IMR-90 (cell line): ENCODE data around the gene CCM2. TPM values are rescaled to one million over a fixed set of nuclear protein-coding genes. Genes with fewer than 3 reads are reported as not detected.
A peak's percentile ranks its signal among the peaks of the same experiment; 100 is the strongest.

Experiments used
- ATAC-seq: fragments of 200-7000 bp; cut with Tn5 transposase; 2 replicates; pipeline ENCODE4 v1.9.1; 2020; ENCODE audit warnings: low read depth, mild to moderate bottlenecking, moderate library complexity
- BruUV-seq: library from RNA; stranded (reverse); fragments of 400-500 nt; replicated peaks from 2 replicates; lab custom pipeline; 2021; lab: Mats Ljungman, UMichigan
- CTCF ChIA-PET: fragments of 300-600 bp; formaldehyde crosslinking; extraction: SDS; loops from one replicate; lab custom pipeline; 2021; ENCODE audit warnings: antibody characterized with exemption; lab: Yijun Ruan, JAX
- POLR2A ChIA-PET: fragments of 300-600 bp; sonication (Branson Sonifier 250); formaldehyde crosslinking; loops from one replicate; lab custom pipeline; 2022; ENCODE audit warnings: antibody characterized with exemption; ENCODE audit not compliant: unreplicated experiment; lab: Charles Lee
- DNase-seq: peaks from one replicate; pipeline ENCODE4 v3.0.0; 2013
- H2AFZ ChIP-seq: replicated peaks from 2 replicates; pipeline ENCODE3; 2013; ENCODE audit warnings: low read length, mild to moderate bottlenecking; ENCODE audit not compliant: poor library complexity
- H2AK5ac ChIP-seq: 2 replicates; pipeline ENCODE4 v1.6.1; 2013; ENCODE audit warnings: low read depth, low read length, inconsistent platforms
- H2AK9ac ChIP-seq: replicated peaks from 2 replicates; pipeline ENCODE3; 2013; ENCODE audit warnings: mild to moderate bottlenecking, low read depth, low read length, moderate library complexity; ENCODE audit not compliant: poor library complexity
- H2BK120ac ChIP-seq: 2 replicates; pipeline ENCODE4 v1.6.1; 2013; ENCODE audit warnings: low read depth, low read length, inconsistent platforms
- H2BK15ac ChIP-seq: 3 replicates; pipeline ENCODE4 v1.6.1; 2013; ENCODE audit warnings: low read depth, low read length, inconsistent platforms
- H2BK20ac ChIP-seq: 2 replicates; pipeline ENCODE4 v1.6.1; 2013; ENCODE audit warnings: low read depth, mild to moderate bottlenecking, inconsistent platforms, low read length, moderate library complexity
- H2BK5ac ChIP-seq: 2 replicates; pipeline ENCODE4 v1.6.1; 2013; ENCODE audit warnings: mild to moderate bottlenecking, low read depth, low read length, inconsistent platforms; ENCODE audit not compliant: poor library complexity, severe bottlenecking
- H3K14ac ChIP-seq: replicated peaks from 2 replicates; pipeline ENCODE4 v1.6.1; 2013; ENCODE audit warnings: low read depth, low read length, inconsistent platforms
- H3K18ac ChIP-seq: 2 replicates; pipeline ENCODE4 v1.6.1; 2013; ENCODE audit warnings: low read depth, low read length, control low read depth
- H3K23ac ChIP-seq: 2 replicates; pipeline ENCODE4 v1.6.1; 2013; ENCODE audit warnings: low read depth, low read length, inconsistent platforms
- H3K27ac ChIP-seq: 2 replicates; pipeline ENCODE4 v1.5.1; 2013; ENCODE audit warnings: mild to moderate bottlenecking, control low read depth, low read length; ENCODE audit not compliant: insufficient read depth
- H3K27me3 ChIP-seq: 2 replicates; pipeline ENCODE4 v1.6.1; 2013; ENCODE audit warnings: low read length; ENCODE audit not compliant: control insufficient read depth, insufficient read depth
- H3K36me3 ChIP-seq: 2 replicates; pipeline ENCODE4 v1.6.1; 2013; ENCODE audit warnings: low read length, mixed read lengths; ENCODE audit not compliant: control insufficient read depth, insufficient read depth
- H3K4ac ChIP-seq: 2 replicates; pipeline ENCODE4 v1.6.1; 2013; ENCODE audit warnings: low read depth, low read length, inconsistent platforms
- H3K4me1 ChIP-seq: 2 replicates; pipeline ENCODE4 v1.6.1; 2013; ENCODE audit warnings: low read length, mixed read lengths; ENCODE audit not compliant: control insufficient read depth, insufficient read depth
- H3K4me2 ChIP-seq: 2 replicates; pipeline ENCODE4 v1.6.1; 2013; ENCODE audit warnings: low read depth, mild to moderate bottlenecking, control low read depth, low read length, moderate library complexity
- H3K4me3 ChIP-seq: 2 replicates; pipeline ENCODE4 v1.5.1; 2013; ENCODE audit warnings: low read depth, mild to moderate bottlenecking, control low read depth, low read length, moderate library complexity; ENCODE audit not compliant: insufficient read depth
- H3K56ac ChIP-seq: 2 replicates; pipeline ENCODE4 v1.6.1; 2013; ENCODE audit warnings: low read length, inconsistent platforms; ENCODE audit not compliant: insufficient read depth; ENCODE audit errors: extremely low read depth
- H3K79me1 ChIP-seq, 2 experiments: 2 replicates each; pipeline ENCODE4 v1.6.1; 2013; ENCODE audit warnings: low read length in 2 of 2, inconsistent platforms in 1 of 2, low read depth in 1 of 2
- H3K9ac ChIP-seq: 2 replicates; pipeline ENCODE4 v1.6.1; 2013; ENCODE audit warnings: low read depth, low read length, control low read depth
- H3K9me1 ChIP-seq: 2 replicates; pipeline ENCODE4 v1.6.1; 2013; ENCODE audit warnings: low read length, inconsistent platforms; ENCODE audit not compliant: insufficient read depth
- H3K9me3 ChIP-seq: 2 replicates; pipeline ENCODE4 v1.6.1; 2013; ENCODE audit warnings: low read length; ENCODE audit not compliant: control insufficient read depth, insufficient read depth
- H4K20me1 ChIP-seq: 2 replicates; pipeline ENCODE4 v1.6.1; 2013; ENCODE audit warnings: low read length, inconsistent platforms; ENCODE audit not compliant: insufficient read depth
- H4K5ac ChIP-seq: 2 replicates; pipeline ENCODE4 v1.6.1; 2013; ENCODE audit warnings: mild to moderate bottlenecking, low read depth, low read length, control low read depth
- H4K8ac ChIP-seq, 2 experiments: 2 replicates each; pipeline ENCODE4 v1.6.1; 2013; ENCODE audit warnings: low read depth in 2 of 2, low read length in 2 of 2, control low read depth in 1 of 2, inconsistent platforms in 1 of 2
- H4K91ac ChIP-seq: 2 replicates; pipeline ENCODE4 v1.6.1; 2013; ENCODE audit warnings: low read depth, low read length, inconsistent platforms; ENCODE audit not compliant: insufficient read depth
- BHLHE40 ChIP-seq: fragments of 150-350 bp; IDR thresholded peaks from 2 replicates; pipeline ENCODE4 v1.6.1; 2016; ENCODE audit warnings: mild to moderate bottlenecking, low read depth, low read length
- CEBPB ChIP-seq: IDR thresholded peaks from 2 replicates; pipeline ENCODE4 v1.6.1; 2012; ENCODE audit warnings: low read depth, low read length, improper control_type of control experiment
- CHD1 ChIP-seq: IDR thresholded peaks from 2 replicates; pipeline ENCODE4 v1.6.1; 2012; ENCODE audit warnings: low read depth, low read length, improper control_type of control experiment
- FOS ChIP-seq: fragments of 150-350 bp; IDR thresholded peaks from 2 replicates; pipeline ENCODE4 v1.6.1; 2016; ENCODE audit warnings: low read depth, low read length
- MAFK ChIP-seq: IDR thresholded peaks from 2 replicates; pipeline ENCODE4 v1.6.1; 2012; ENCODE audit warnings: low read depth, low read length, improper control_type of control experiment
- MXI1 ChIP-seq: IDR thresholded peaks from 2 replicates; pipeline ENCODE4 v1.6.1; 2012; ENCODE audit warnings: low read depth, mild to moderate bottlenecking, low read length, moderate library complexity, borderline replicate concordance
- NFE2L2 ChIP-seq: fragments of 150-350 bp; IDR thresholded peaks from 2 replicates; pipeline ENCODE4 v1.6.1; 2016; ENCODE audit warnings: low read depth, mild to moderate bottlenecking, low read length
- POLR2A ChIP-seq: IDR thresholded peaks from 2 replicates; pipeline ENCODE4 v1.6.1; 2012; ENCODE audit warnings: mild to moderate bottlenecking, low read depth, low read length
- RAD21 ChIP-seq: IDR thresholded peaks from 2 replicates; pipeline ENCODE4 v1.6.1; 2012; ENCODE audit warnings: low read length, improper control_type of control experiment
- RFX5 ChIP-seq: IDR thresholded peaks from 2 replicates; pipeline ENCODE4 v1.8.0; 2012; ENCODE audit warnings: low read depth, mild to moderate bottlenecking, low read length, moderate library complexity
- WGBS, 2 experiments: methylation state at CpG; one replicate each; pipeline versions ENCODE4 v1.1.5 to v1.1.7; 2013; ENCODE audit warnings: missing lambda C conversion rate in 2 of 2; ENCODE audit not compliant: insufficient read length in 1 of 2; ENCODE audit errors: extremely low coverage in 2 of 2; 5-methylcytosine and 5-hydroxymethylcytosine counted together
- dilution Hi-C: fragments of 300-500 bp; cut with HindIII; formaldehyde crosslinking; loops from one replicate; pipeline ENCODE4 v1.14.3; 2018; ENCODE audit warnings: low sequenced_read_pairs; ENCODE audit not compliant: unreplicated experiment
- in situ Hi-C: fragments of 300-500 bp; cut with MboI; formaldehyde crosslinking; loops from 3 replicates; pipeline ENCODE4 v1.14.3; 2019; ENCODE audit warnings: low sequenced_read_pairs, inconsistent platforms, mixed read lengths
- intact Hi-C: fragments of 100-400 bp; cut with micrococcal nuclease; formaldehyde crosslinking; loops from 2 replicates; pipeline ENCODE4 v1.10.0; 2022
- polyA plus RNA-seq, 3 experiments: library from polyadenylated mRNA; depleted of rRNA; stranded (reverse); fragments of >200 nt; gene quantifications; 2 replicates each; pipeline ENCODE4 v1.2.3, GENCODE V29; 2012; ENCODE audit warnings: low replicate concordance in 1 of 3
- total RNA-seq: library from RNA; depleted of rRNA; stranded (reverse); fragments of >200 nt; gene quantifications from 2 replicates; pipeline ENCODE4 v1.2.3, GENCODE V29; 2012
- TF ChIP-seq, protein P1 (sequence below): conservative IDR thresholded peaks from 2 replicates; pipeline ENCODE4 v1.5.1; 2012; ENCODE audit warnings: mild to moderate bottlenecking, low read depth, low read length, improper control_type of control experiment

Gene CCM2
- total and polyA plus RNA-seq, 2 of the 4 experiments (the other 2 are of a cell fraction): 65.2 to 78.5 TPM

DNA sequence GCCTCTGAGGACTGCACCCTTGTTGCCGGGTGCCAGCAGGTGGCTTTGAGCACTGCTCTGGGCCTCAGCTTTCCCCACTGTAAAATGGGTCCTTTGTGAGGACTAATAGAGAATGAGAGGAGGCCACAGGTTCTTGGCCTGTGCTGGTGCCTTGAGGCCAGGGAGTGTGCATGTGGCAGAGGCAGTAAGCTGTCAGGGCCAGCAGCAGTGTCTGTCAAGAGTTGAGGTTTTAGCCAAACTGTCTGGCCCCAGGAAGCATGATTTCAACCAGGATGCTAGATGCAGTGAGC lies 75.3 kb downstream of the CCM2 start:
- H2AK5ac ChIP-seq: no peak overlapping the region
- no peak overlapping the region for H2BK15ac ChIP-seq
- no peaks in the 10 kb centered on the region for H3K9me3 ChIP-seq
- no peak overlapping the region for H4K5ac ChIP-seq
- no peak overlapping the region for H2BK5ac ChIP-seq
- no TSS peak for BruUV-seq
- no peak for DNase-seq
- POLR2A ChIA-PET: no interaction called here
- H3K9me1 ChIP-seq: peaks cover 11% of the 10 kb centered on the region
- no peak overlapping the region for H4K91ac ChIP-seq
- WGBS, 2 experiments: no CpG with 5 or more reads among the region's 1 CpG
- no peak overlapping the region for H2BK120ac ChIP-seq
- H3K36me3 ChIP-seq: peaks cover 63% of the 10 kb centered on the region
- H3K27me3 ChIP-seq: no peaks in the 10 kb centered on the region
- H4K8ac ChIP-seq: no peak overlapping the region
- no peak overlapping the region for H3K9ac ChIP-seq
- H2AFZ ChIP-seq: no peak overlapping the region
- H3K4me2 ChIP-seq: no peak overlapping the region
- intact Hi-C loops (no loop called here), dilution Hi-C loops (no loop called here), in situ Hi-C loops (no loop called here)
- H2AK9ac ChIP-seq: peak overlapping the region; percentile 66
- no peak overlapping the region for H3K14ac ChIP-seq
- H3K27ac ChIP-seq: no peak overlapping the region
- CTCF ChIA-PET: no interaction called here
- H3K4ac ChIP-seq: no peak overlapping the region
- TF ChIP-seq BHLHE40 (no peak), FOS (no peak), CEBPB (no peak), RFX5 (no peak), RAD21 (no peak), MAFK (no peak), CHD1 (no peak), POLR2A (no peak), NFE2L2 (no peak), MXI1 (no peak)
- TF ChIP-seq, protein P1, sequence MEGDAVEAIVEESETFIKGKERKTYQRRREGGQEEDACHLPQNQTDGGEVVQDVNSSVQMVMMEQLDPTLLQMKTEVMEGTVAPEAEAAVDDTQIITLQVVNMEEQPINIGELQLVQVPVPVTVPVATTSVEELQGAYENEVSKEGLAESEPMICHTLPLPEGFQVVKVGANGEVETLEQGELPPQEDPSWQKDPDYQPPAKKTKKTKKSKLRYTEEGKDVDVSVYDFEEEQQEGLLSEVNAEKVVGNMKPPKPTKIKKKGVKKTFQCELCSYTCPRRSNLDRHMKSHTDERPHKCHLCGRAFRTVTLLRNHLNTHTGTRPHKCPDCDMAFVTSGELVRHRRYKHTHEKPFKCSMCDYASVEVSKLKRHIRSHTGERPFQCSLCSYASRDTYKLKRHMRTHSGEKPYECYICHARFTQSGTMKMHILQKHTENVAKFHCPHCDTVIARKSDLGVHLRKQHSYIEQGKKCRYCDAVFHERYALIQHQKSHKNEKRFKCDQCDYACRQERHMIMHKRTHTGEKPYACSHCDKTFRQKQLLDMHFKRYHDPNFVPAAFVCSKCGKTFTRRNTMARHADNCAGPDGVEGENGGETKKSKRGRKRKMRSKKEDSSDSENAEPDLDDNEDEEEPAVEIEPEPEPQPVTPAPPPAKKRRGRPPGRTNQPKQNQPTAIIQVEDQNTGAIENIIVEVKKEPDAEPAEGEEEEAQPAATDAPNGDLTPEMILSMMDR: no peak
- peaks cover 4% of the 10 kb centered on the region; the same call in 1 of the 2 replicates for H4K20me1 ChIP-seq
- H3K79me1 ChIP-seq: peaks cover 3 to 9% of the 10 kb centered on the region in 2 experiments; a peak in 1 of 4 replicates
- H3K18ac ChIP-seq: no peak overlapping the region
- no peak overlapping the region for H3K23ac ChIP-seq
- no peak overlapping the region for H3K56ac ChIP-seq
- ATAC-seq: no peak
- H3K4me1 ChIP-seq: no peaks in the 10 kb centered on the region
- no peak overlapping the region for H3K4me3 ChIP-seq
- no peak overlapping the region for H2BK20ac ChIP-seq
